GM18505 (cell line): ENCODE results near the gene MAGEA4.

Experiments
- ATAC-seq: cut with Tn5 transposase; IDR thresholded peaks from one replicate; pipeline ENCODE4 v1.9.1; 2021; ENCODE audit not compliant: unreplicated experiment
- POLR2A ChIP-seq: IDR thresholded peaks from 4 replicates; pipeline ENCODE4 v1.6.1; 2011; ENCODE audit warnings: borderline replicate concordance; ENCODE audit not compliant: insufficient read depth, insufficient read length; ENCODE audit errors: extremely low read depth

The MAGEA4 gene, protein sequence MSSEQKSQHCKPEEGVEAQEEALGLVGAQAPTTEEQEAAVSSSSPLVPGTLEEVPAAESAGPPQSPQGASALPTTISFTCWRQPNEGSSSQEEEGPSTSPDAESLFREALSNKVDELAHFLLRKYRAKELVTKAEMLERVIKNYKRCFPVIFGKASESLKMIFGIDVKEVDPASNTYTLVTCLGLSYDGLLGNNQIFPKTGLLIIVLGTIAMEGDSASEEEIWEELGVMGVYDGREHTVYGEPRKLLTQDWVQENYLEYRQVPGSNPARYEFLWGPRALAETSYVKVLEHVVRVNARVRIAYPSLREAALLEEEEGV

DNA sequence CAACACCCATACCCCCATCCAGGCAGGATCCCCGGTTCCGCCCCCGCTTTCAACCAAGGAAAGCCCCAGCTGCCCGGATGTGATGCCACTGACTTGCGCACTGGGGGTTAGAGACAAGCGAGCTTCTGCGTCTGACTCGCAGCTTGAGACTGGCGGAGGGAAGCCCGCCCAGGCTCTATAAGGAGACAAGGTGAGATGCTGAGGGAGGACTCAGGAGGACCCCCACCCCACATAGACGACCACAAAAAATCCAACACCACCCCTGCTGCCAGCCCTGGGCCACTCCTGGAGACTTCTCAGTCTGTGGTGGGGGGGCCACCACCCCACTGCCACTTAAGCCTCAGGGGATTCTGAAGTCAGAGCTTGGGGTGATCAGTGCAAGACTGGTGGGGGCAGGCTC, at the start of gene MAGEA4:
Gene MAGEA4 (plus strand): TSS at position 110 of the 400 bp plus-strand sequence. CDS start 10,776 bp downstream, outside the sequence.
- no peak for ATAC-seq
- no peak for TF ChIP-seq POLR2A

DNA sequence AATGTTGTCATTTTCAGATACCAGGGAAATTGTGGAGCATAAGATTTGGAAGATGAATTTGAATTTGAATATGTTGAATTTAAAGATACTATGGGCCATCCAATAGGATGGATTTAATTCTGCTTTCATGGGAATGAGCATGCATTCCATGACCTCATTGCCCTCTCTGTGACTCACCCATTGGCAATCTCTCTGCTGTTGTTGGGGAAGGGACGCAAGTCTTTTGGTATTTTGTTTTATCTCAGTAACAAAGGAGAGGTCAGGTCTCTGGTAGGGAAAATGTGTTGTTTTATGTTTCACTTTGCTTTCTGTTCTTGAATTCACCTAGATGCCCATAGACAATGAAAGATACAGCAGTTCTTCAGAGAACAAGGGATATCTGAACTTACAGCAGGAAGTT, 42.1 kb upstream of the MAGEA4 start:
- TF ChIP-seq POLR2A: no peak
- no peak for ATAC-seq

DNA sequence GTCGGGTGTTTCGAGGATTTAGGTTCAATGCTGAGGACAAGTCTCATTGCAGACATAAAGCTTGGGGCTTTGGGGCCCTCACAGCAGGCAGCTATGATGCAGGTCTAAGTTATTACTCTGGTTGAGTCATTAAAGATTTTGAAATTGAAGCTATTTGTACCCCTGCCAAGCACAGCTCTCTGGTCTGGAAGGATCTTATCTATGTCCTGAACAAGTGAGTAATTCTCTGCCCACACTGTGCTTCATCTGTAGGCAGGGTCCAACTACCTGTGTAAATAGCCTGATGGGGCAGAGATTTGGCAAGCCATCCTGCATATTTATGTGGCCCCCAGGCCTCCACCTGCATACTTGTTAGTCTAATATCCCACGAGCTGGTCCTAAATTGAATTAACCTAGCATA, 41.4 kb upstream of the MAGEA4 start:
- no peak for ATAC-seq
- TF ChIP-seq POLR2A: no peak

DNA sequence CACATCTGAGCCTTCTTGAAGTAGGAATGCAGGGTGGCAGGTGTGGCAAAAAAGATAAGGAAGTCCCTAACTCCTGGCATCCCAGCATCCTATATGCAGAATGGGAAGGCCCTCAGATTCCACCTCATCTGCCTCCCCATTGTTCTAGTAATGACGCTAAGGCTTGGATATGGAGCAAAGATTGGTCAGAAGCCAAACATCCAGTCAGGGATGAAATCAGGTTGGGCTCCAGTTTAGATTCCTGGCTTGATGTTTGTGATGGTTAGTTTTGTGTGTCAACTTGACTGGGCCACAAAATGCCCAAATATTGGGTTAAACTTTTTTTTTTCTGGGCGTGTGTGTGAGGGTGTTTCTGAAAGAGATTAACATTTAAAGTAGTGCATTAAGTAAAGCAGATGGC, 39.6 kb upstream of the MAGEA4 start:
- ATAC-seq: no peak
- no peak for TF ChIP-seq POLR2A

DNA sequence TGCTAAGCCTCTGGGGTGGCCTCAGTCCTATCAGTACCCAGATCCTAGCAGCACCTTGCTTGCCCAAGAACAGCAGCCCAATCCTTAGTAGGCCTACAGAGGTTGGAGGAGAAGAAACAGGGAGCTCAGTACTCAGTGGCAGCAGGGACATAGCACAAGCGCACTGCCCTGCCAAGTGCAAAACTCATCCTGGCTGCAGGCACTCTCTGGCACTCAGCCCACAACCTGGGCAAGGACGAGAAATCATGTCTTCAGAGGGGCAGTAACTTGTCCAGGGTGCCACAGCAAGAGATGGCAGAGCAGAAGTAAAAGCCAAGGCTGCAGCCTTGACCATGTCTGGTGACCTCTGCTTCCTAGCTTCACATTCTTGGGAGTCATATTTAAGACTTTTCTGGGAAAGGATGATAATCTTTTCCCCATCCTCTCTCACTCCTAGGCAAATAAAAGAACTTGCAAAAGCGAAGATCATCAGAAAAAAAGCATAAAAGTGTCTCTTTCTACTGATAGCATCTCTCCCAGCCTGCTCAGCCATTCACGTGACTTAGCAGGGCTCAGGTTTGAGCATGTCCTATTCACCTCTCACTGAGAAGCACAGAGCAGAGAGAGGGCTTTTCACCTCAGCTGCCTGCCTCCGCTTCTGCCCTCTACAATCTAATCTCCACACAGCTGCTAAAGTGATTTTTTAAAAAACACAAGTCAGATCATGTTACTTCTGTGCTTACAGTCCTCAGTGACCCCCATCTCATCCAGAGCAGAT, 37.2 kb upstream of the MAGEA4 start:
- ATAC-seq: no peak

DNA sequence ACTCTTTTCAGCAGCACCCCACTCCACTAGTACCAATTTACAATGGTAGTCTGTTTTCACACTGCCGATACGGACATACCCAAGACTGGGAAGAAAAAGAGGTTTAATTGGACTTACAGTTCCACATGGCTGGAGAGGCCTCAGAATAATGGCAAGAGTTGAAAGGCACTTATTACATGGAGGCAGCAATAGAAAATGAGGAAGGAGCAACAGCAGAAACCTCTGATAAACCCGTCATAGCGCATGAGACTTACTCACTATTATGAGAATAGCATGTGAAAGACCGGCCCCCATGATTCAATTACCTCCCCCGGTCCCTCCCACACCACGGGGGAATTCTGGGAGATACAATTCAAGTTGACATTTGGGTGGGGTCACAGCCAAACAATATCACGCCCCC, 34.1 kb upstream of the MAGEA4 start:
- no peak for TF ChIP-seq POLR2A
- no peak for ATAC-seq

More for the DNA sequence above, 37.2 kb upstream of the MAGEA4 start:
- TF ChIP-seq POLR2A: no peak

DNA sequence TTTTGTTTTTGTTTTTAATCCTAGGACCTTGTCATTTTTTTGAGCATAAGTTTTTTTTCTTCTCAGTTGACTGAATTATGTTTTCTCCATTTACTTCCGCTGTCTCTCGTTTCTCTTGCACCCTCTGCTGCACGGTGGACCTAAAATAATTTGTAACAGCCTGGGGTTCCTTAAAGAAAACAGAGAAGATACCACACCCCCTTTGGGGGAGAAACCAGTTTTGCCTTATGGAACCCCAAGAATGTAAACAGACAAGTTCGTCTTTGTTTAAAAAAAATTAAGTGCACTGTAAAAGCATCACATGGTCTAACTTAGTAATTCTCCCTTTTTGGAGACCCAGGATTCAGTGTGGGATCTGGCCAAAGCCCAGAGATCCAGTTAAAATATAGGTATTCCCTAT, 32.8 kb upstream of the MAGEA4 start:
- ATAC-seq: no peak
- no peak for TF ChIP-seq POLR2A

DNA sequence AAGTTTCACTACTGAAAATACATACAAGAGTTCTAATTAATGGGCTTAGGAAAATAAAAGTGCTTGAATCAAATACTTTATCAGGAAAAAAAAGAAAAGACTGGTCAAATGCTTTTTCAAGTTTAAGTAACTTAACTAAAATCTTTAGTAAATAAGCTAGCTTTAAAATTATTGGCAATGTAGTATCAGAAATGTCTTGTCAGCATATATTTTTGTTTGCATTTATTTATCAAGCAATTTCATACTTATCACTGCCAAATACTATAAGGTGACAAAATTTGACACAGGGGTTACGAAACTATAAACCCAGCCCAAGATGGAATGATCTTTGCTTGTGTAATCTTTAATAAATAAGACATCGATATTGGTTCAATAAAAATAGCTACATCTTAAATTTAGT, 31.8 kb upstream of the MAGEA4 start:
- no peak for TF ChIP-seq POLR2A
- no peak for ATAC-seq

DNA sequence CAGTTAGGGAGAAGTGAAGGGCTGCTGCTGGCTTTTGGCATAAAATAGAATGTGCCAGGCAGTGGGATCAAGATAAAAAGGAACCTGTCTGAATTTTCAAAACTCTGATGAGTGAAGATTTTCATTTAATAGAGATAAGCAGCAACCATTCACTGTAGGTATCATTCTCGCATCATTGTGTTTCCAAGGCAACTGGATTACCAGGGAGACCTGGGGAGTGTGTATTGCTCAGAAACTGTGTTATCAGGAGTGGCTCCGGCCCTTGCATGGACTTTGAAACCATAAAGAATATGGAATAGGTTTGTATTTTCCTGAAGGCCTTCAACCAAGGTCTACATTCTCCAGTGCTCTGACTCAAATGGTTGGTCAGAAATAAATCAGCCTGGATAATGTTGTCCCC, 23.3 kb upstream of the MAGEA4 start:
- no peak for ATAC-seq
- TF ChIP-seq POLR2A: no peak

DNA sequence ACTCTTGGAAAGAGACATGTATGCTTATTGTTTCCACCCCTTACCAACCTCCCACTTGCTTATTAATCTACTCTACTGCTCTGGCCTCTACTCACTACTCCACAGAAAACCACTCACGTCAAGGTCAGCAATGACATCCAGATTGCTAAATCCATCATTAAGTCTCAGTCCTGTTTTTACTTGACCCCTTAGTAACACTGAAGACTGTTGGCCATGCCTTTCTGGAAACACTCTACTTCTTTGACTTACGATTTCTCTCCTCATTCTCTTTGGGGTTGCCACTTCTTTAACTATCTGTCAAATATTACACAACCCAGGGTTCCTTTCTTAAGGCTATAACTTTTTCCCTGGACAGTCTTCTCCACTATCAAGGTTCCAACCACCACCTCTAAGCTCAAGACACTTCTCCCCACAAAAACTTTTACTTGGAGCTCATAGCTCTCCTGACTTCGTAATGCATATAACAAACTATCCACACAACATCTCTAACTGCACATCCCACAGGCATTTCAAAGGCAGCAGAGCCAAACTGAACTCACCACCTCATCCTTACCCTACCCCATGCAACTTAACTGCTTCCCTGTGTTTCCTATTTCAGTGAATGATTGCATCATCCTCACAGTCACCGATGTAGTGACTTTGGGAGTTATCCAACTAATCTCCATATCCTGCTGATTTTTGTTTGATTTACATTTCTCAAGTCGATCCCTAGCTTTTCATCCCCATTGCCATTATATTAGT, 15.8 kb upstream of the MAGEA4 start:
- no peak for ATAC-seq
- no peak for TF ChIP-seq POLR2A

DNA sequence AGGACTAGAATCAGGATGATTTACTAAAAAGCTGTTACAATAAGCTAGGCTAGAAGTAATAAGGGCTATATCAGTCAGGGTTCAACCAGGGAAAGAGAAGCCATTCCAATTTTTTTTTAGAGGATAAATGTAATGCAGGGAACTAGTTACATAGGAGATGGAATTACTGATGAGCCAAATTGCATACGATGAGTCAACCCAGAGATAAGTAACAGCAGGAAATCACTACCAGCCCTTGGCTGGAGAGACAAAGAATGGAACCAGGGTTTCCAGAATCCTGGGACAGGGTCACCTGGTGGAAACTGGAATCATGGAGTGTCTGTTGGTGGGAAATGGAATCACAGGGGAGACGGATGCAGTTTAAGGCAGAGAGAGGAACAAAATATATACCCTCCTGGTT, 13.1 kb upstream of the MAGEA4 start:
- ATAC-seq: no peak
- TF ChIP-seq POLR2A: no peak

DNA sequence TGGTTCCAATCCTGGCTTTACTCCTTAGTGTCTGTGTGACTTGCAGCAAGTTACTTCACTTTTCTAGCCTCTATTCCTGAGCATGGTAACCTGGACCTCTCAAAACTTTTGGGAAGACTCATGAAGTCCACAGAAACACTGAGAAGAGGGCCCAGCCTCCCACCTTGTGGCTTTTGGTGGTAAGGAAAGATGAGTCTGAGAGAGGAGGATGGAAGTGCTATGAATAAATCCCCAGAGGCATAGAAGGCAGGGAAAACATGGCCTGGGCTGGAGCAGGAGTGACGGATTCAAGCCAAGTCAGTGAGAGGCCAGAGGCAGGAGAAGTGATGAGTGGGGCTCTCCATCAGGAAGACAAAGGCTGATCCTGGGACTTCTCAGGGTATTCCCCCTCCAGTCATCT, 10.9 kb upstream of the MAGEA4 start:
- no peak for TF ChIP-seq POLR2A
- ATAC-seq: no peak

DNA sequence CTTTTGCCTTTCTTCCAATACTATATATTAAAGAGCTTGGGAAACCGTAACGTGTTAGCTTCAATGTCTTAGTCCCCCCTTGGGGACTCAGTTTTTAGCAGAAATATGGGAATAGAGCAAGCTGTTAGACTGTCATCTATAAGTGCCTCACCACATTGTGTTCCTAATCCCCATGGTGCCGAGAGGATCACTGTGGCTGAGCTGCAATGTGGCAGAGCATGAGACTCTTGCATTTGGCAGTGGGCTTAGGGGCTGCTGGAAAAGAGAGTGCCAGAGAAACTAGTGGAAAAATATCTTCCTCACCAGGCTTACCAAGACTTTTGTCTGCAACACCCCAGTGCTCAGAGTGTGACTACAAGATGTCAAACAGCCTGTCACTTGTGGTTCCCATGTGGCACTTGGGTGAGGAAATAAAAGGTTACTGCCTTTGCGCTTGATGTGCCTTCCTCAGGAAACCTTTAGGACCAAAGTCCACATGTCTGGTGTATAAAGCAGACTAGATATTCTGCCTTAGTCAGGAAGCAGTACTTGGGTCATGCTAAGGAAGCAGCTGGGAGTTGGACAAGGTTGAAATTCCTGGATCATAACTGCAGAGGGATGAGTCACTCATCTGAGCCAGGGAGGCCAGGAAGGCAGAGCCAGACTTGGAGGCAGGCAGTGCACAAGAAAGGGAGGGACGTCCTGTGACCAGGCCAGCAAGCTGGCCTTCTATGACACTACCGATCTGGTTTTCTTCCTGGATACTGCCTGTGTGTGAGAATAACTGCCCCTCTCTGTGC, 9.7 kb upstream of the MAGEA4 start:
- TF ChIP-seq POLR2A: no peak
- no peak for ATAC-seq
